Mucosa of descending colon (tissue), 3 donors: ENCODE data around the gene INTS3. TPM values are rescaled to one million over a fixed set of nuclear protein-coding genes. Genes with fewer than 3 reads are reported as not detected.

Experiments used
- ATAC-seq: fragments of 200-7000 bp; cut with Tn5 transposase; one replicate; pipeline ENCODE4 v1.9.1; 2020; ENCODE audit warnings: mild to moderate bottlenecking, moderate library complexity
- DNase-seq, 3 donors: peaks; one replicate each; pipeline ENCODE4 v3.0.0-alpha.2; 2020
- H3K36me3 ChIP-seq: fragments of 200-600 bp; one replicate; pipeline ENCODE4 v1.8.0; 2021; ENCODE audit warnings: low read depth, mild to moderate bottlenecking
- H3K4me1 ChIP-seq: fragments of 200-600 bp; one replicate; pipeline ENCODE4 v1.8.0; 2021; ENCODE audit warnings: low read depth, mild to moderate bottlenecking
- H3K4me3 ChIP-seq: fragments of 200-600 bp; one replicate; pipeline ENCODE4 v1.8.0; 2021; ENCODE audit warnings: mild to moderate bottlenecking
- H3K9me3 ChIP-seq: fragments of 200-600 bp; one replicate; pipeline ENCODE4 v1.8.0; 2021; ENCODE audit warnings: mild to moderate bottlenecking
- intact Hi-C, 2 donors: fragments of 100-400 bp; cut with DNase I in 1 of 2; cut with micrococcal nuclease in 1 of 2; formaldehyde crosslinking; loops; one replicate each; pipeline versions ENCODE4 v1.11.0 to v1.11.1; 2022; cut with DNase I, micrococcal nuclease
- total RNA-seq, 3 donors: library from RNA; stranded (reverse); fragmentation: NEBNext Ultra II Directional in 2 of 3; extraction: Animal tissue kit (Norgen Biotek cat#: 25700) in 2 of 3; gene quantifications; one replicate each; pipeline versions ENCODE4 v1.2.1 to v1.2.4, GENCODE V29; 2021 to 2023
- TF ChIP-seq, protein P1 (sequence below): fragments of 200-600 bp; IDR thresholded peaks from one replicate; pipeline ENCODE4 v1.8.0; 2022; ENCODE audit warnings: antibody characterized with exemption, mild to moderate bottlenecking
- donor health status: DM: no; HTN: no; CAD: no; lungs with moderate emphysema.
- donor health status: DM: no; HTN: no; CAD: no.
- donor health status: DM: no; HTN: yes; CAD: no.

The INTS3 gene
- total RNA-seq, 3 donors from 2014 or later, result 30.6 to 52.3 (median 36.1) TPM

DNA sequence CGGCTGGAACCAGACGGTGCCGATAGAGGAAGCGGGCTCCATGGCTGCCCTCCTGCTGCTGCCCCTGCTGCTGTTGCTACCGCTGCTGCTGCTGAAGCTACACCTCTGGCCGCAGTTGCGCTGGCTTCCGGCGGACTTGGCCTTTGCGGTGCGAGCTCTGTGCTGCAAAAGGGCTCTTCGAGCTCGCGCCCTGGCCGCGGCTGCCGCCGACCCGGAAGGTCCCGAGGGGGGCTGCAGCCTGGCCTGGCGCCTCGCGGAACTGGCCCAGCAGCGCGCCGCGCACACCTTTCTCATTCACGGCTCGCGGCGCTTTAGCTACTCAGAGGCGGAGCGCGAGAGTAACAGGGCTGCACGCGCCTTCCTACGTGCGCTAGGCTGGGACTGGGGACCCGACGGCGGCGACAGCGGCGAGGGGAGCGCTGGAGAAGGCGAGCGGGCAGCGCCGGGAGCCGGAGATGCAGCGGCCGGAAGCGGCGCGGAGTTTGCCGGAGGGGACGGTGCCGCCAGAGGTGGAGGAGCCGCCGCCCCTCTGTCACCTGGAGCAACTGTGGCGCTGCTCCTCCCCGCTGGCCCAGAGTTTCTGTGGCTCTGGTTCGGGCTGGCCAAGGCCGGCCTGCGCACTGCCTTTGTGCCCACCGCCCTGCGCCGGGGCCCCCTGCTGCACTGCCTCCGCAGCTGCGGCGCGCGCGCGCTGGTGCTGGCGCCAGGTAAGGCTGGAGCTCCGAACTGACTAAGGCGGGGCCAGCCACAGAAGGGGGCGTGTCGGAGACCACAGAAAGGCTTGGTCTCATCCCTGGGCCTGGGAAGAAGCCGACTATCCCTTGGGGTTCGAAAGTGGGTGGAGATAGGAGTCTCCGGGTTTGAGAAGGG, 47.8 kb downstream of the INTS3 start:
- Histone ChIP-seq H3K36me3 (no peaks in the 10 kb centered on the region), H3K4me1 (peaks cover 18% of the 10 kb centered on the region), H3K9me3 (no peaks in the 10 kb centered on the region), H3K4me3 (peak overlapping the region; percentile 52)
- DNase-seq (peak; percentile 82 to 86 (median 85)), ATAC-seq (peak; percentile 79)
- intact Hi-C loops, result no loop called here
- TF ChIP-seq, protein P1, sequence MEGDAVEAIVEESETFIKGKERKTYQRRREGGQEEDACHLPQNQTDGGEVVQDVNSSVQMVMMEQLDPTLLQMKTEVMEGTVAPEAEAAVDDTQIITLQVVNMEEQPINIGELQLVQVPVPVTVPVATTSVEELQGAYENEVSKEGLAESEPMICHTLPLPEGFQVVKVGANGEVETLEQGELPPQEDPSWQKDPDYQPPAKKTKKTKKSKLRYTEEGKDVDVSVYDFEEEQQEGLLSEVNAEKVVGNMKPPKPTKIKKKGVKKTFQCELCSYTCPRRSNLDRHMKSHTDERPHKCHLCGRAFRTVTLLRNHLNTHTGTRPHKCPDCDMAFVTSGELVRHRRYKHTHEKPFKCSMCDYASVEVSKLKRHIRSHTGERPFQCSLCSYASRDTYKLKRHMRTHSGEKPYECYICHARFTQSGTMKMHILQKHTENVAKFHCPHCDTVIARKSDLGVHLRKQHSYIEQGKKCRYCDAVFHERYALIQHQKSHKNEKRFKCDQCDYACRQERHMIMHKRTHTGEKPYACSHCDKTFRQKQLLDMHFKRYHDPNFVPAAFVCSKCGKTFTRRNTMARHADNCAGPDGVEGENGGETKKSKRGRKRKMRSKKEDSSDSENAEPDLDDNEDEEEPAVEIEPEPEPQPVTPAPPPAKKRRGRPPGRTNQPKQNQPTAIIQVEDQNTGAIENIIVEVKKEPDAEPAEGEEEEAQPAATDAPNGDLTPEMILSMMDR, result no peak

DNA sequence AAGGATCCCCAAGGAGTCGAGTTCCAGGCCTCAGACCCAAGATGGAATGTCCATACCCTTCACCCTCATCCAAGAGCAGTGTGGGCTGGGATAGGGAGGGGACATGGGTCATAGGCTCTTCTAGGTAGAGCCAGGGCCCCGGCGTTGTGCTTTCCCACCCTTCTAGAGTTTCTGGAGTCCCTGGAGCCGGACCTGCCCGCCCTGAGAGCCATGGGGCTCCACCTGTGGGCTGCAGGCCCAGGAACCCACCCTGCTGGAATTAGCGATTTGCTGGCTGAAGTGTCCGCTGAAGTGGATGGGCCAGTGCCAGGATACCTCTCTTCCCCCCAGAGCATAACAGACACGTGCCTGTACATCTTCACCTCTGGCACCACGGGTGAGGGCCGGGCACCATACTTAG, 48.5 kb downstream of the INTS3 start:
- Histone ChIP-seq H3K4me3 (no peak overlapping the region), H3K4me1 (peaks cover 18% of the 10 kb centered on the region)
- TF ChIP-seq, protein P1, result no peak

DNA sequence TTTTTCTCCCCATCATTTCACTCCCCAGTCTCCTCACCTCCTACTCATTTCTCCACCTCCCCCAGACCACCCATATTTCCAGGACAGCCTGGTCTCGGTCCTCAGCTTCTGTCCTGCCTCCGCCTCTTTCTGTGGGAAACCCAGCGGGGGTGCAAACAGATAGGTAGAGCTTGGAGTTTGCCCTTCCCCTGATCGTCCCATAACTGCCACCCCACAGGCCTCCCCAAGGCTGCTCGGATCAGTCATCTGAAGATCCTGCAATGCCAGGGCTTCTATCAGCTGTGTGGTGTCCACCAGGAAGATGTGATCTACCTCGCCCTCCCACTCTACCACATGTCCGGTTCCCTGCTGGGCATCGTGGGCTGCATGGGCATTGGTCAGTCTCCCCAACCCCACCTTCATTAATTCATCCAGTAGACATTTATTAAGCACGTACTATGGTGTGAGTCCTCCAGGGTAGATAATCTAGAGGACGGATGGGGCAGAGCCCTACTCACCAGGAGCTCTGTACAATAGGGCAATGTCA, 49.1 kb downstream of the INTS3 start:
- Histone ChIP-seq H3K9me3 (no peaks in the 10 kb centered on the region), H3K4me3 (no peak overlapping the region), H3K4me1 (peaks cover 18% of the 10 kb centered on the region), H3K36me3 (no peaks in the 10 kb centered on the region)
- intact Hi-C loops, result no loop called here
- no peak for ATAC-seq
- peak in 2 of 3 donors; percentile 17 to 39 for DNase-seq
- TF ChIP-seq, protein P1, result no peak

More for the DNA sequence above, 48.5 kb downstream of the INTS3 start:
- Histone ChIP-seq H3K9me3 (no peaks in the 10 kb centered on the region), H3K36me3 (no peaks in the 10 kb centered on the region)
- intact Hi-C loops, result no loop called here
- DNase-seq (peak in 2 of 3 donors; percentile 36 to 56), ATAC-seq (no peak)

DNA sequence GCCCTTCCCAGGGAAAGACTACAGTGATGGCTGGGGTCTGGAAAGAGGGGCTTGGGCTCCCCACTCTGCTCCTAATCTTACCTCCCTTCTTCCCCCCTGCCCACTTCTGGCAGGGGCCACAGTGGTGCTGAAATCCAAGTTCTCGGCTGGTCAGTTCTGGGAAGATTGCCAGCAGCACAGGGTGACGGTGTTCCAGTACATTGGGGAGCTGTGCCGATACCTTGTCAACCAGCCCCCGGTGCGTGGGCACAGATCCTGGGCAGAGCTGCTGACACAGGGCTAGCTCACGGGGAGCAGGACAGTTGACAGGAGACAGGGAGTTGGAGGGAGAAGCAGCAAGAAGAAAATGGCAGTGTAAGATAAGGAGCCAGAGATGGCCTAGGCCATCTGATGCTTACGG, 49.8 kb downstream of the INTS3 start:
- DNase-seq (peak in 1 of 3 donors; percentile 52), ATAC-seq (no peak)
- Histone ChIP-seq H3K4me1 (peaks cover 18% of the 10 kb centered on the region), H3K4me3 (no peak overlapping the region), H3K9me3 (no peaks in the 10 kb centered on the region), H3K36me3 (no peaks in the 10 kb centered on the region)
- intact Hi-C loops, result no loop called here
- TF ChIP-seq, protein P1, result no peak

DNA sequence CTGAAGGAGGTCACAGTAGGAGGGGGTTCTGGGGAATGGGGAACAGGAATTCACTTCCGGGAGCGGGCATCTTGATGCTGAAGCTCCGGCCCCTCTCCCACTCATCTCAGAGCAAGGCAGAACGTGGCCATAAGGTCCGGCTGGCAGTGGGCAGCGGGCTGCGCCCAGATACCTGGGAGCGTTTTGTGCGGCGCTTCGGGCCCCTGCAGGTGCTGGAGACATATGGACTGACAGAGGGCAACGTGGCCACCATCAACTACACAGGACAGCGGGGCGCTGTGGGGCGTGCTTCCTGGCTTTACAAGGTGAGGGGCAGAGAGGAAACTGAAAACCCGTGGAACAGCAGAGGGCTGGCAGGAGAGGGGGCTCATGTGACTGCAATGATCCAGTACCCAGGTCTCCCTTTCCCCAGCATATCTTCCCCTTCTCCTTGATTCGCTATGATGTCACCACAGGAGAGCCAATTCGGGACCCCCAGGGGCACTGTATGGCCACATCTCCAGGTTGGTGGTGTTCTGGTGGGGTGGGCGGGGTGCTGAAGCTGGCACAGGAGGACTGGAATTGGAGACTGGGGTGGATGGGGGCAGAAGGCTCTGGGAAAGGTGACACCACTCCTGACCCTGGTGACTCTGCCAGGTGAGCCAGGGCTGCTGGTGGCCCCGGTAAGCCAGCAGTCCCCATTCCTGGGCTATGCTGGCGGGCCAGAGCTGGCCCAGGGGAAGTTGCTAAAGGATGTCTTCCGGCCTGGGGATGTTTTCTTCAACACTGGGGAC, 50.4 kb downstream of the INTS3 start:
- no peak for ATAC-seq
- no peaks in the 10 kb centered on the region for H3K36me3 ChIP-seq
- H3K9me3 ChIP-seq, result no peaks in the 10 kb centered on the region
- TF ChIP-seq, protein P1, result no peak
- H3K4me1 ChIP-seq, result peaks cover 21% of the 10 kb centered on the region
- intact Hi-C loops, result no loop called here
- DNase-seq, result peak in 2 of 3 donors; percentile 33 to 49
- no peak overlapping the region for H3K4me3 ChIP-seq
